Activated CD4-positive, alpha-beta T cell treated with anti-CD3 and anti-CD28 coated beads for 24 hours (primary cell): Measurements from ENCODE around the gene RXRA.

Experiments
- DNase-seq, 2 donors: peaks; one replicate each; pipeline ENCODE4 v3.0.0-alpha.2; 2020; ENCODE audit warnings: low read depth in 2 of 2

RXRA gene

DNA sequence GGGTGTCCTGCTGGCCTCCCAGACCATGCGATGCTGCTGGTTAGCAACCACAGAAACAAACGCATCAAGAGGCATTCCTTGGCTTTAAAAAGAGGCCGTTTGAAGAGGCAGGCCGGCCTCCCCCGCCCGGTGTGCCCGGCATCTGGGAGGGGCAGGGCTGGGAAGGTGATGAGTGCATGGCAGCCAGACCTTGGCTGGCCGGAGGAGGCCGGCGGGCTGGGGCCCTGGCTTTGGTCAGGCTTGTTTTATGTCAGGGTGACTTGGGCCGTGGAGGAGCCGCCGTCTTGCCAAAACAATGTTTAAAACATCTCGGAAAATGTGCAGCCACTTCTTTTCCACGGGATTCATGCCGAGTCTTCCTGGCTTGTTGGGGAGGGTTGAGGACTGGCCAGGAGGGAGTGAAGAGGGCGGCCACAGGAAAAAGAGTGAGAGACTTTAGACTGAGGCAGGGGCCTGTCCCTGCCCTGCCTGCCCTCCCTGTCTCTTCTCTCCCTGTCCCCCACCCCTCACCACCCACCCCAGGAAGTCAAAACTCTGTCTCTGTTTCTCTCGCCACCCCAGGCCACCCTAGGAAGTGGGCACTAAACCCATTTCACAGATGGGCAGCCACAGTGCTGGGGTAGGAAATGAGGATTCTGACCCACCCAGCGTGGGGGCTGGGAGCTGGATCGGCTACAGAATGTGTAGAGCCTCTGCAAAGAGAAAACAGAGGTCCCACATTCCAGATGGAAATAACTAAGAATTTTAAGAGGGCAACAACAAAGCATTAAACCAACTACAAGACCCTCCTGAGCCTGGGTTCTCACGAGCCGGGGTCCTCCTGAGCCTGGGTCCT, 143.0 kb downstream of the RXRA start:
- DNase-seq: no peak

DNA sequence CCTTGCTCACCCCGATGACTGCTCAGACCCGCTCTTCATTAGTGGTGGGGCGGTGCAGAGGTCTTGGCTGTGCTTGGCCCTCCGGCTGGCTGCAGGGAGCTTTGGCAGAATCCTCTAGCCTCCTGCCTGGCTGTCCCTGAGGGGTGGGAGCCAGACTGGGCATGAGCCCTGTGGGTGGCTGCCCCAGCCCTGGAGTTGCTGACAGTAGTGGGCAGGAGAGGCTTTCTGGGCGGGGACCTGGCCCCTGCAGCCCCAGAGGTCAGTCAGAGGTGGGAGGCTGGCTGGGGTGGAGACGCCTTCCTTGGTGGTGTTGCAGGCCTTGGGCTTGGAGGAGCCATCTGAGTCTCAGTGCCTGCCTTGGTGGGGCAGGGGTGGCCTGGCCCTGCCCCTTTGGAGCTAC, 146.0 kb downstream of the RXRA start:
- no peak for DNase-seq

- DNase-seq: no peak
These were observed 147.1 kb downstream of the RXRA start for GRCh38 chr9:134473141-134474054.

- DNase-seq: no peak
These were observed 147.8 kb downstream of the RXRA start for GRCh38 chr9:134474055-134474370.

DNA sequence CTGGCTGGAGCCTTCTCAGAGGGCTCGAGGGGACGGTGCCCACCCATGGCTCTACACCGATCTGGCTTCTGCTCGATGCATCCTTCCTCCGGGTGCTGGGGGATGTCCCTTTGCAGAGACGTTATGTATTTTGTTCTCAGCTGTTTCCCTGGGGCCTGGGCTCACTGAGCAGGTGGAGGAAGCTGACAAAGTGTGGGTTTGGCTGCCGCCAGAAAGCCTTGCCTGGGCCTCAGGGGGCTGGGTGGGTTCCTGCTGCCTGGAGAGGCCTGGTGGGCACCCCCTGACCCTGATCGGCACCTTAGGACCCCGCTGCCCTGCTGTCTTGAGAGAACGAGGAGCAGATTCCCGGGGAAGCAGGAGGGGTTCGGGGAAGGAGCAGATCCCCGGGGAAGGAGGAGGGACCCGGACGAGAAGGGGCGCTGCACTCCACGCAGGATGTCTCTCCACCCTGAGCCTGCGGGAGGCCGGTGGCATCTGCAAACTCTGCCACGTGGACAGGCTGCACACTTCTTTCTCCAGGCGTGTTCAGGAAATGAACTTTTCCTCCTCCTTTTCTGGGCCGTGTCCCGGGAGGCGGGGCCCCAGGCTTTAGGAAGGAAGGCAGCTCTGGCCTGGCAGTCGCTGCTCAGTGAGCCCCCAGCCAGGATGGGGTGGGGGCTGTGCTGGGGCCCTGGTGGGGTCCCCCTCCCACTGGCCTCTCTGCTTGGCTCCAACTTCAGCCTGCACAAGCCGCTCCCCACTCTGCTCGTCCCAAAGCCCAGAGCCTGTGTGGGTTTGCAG, 148.9 kb downstream of the RXRA start:
- no peak for DNase-seq

- no peak for DNase-seq
These were observed 150.2 kb downstream of the RXRA start for GRCh38 chr9:134476272-134476941.

GRCh38 chr9:134476942-134477335, 150.7 kb downstream of the RXRA start:
- no peak for DNase-seq

GRCh38 chr9:134477342-134477925, 151.2 kb downstream of the RXRA start:
- no peak for DNase-seq

DNA sequence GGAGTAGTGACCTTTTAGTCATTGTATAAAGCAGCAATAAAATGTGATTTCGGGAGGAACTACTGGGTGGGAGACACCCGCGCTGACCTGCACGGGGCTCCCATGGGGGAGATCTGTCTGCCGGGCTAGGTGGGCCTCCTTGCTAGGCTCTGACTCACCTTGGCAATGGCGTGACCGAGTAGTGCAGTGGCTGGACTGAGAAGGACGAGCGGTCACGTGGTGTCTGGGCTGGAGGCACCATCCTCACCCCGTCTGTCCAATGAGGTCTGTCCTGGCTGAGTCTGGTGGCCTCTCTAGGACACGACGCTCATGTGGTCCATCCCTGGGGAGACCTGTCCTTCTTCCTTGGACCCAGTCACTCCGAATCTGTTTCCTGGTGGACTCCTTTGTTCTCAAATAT, 151.7 kb downstream of the RXRA start:
- DNase-seq: no peak

GRCh38 chr9:134481762-134482161, 155.5 kb downstream of the RXRA start:
- no peak for DNase-seq

GRCh38 chr9:134482226-134482625, 156.0 kb downstream of the RXRA start:
- no peak for DNase-seq

DNA sequence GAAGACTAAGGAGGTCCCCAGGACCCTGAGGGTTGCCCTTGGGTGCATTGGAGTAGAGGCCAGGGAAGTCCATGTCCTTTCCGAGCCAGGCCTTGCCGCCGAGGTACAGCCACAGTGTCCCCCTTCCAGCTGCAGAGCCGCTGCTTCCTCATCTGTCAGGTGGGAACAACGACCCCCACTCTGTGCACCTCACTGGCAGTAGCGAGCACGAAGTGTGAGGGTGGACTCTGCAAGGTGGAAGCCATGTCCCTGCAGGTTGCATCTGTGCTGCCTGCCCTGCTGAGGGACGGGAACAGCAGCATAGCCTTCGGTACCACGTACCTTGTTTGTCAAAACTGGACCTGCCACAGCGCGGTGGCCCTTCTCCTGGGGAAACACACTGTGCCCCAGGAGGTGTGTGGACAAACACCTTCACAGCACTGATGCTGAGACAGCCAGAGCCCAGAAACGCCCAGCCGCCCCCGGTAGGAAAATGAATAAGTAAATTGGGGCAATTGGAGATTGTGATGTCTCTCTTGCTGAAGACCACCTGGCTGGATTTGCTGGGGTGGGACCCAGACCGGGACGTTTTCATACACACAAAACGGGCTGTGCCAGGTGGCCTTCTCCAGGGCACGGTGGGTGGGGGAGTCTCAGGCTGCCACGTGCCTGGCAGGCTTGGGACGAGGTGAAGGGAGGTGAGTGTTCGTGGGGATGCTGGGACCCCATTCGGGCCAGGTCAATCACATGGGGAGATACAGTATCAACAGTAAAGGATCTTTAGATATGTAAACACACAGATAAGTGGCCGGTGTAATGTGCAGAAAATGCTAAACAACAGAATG, 157.3 kb downstream of the RXRA start:
- no peak for DNase-seq

DNA sequence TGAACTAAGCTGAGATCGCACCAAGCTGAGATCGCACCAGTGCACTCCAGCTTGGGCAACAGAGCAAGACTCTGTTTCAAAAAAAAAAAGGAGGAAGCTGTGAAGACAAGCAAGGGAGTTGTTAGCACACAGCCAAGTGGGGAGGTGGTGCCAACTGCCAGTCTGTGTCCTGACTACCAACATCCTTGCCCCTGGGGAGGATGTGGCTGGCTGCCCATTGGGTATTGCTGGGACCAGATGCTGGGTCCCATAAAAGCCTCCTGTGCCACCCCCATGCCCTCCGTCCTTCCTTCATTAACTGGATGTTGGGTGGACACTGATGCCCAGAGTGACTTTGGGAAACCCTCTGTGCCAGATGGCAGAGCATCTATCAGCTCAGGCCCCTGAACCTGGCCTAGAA, 158.2 kb downstream of the RXRA start:
- no peak for DNase-seq

GRCh38 chr9:134485653-134486052, 159.4 kb downstream of the RXRA start:
- DNase-seq: no peak

DNA sequence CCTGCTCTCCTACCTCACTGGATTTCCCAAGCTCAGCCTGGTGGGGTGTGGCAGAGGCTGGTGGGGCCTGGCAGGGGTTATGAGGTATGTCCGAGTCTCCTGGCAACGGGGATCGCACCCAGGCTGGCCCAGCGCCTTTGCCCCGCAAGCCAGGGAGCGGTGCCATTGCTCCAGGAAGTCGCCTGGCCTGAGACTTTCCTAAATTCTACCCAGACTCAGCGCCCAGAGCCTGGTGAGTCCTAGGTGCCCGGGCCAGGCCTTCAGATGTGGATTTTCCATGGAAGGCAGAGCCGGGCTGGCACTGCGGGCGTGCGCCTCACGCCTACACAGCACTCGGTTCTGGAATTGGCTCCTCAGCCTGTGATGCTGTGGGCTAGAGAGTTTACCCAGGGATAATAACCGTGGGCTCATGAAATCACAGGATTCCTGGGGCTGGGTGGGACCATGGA, 159.9 kb downstream of the RXRA start:
- no peak for DNase-seq

GRCh38 chr9:134486596-134486995, 160.3 kb downstream of the RXRA start:
- no peak for DNase-seq
